Left lung (tissue), 10 donors: Measurements from ENCODE around the gene ADRA1B. TPM values are rescaled to one million over a fixed set of nuclear protein-coding genes. Genes with fewer than 3 reads are reported as not detected.

Experiments used
- ATAC-seq: fragments of 200-7000 bp; cut with Tn5 transposase; one replicate; pipeline ENCODE4 v1.9.1; 2020; ENCODE audit warnings: moderate library complexity
- DNase-seq, 4 donors: peaks; one replicate each; pipeline ENCODE4 v3.0.0-alpha.2; 2013 to 2020
- H3K27ac ChIP-seq, 2 donors: fragments of 200-600 bp; sonication (generic) in 1 of 2; one replicate each; pipeline versions ENCODE4 v1.5.0 to v1.8.0; 2020 to 2021
- H3K27me3 ChIP-seq, 2 donors: fragments of 200-600 bp; sonication (generic) in 1 of 2; one replicate each; pipeline versions ENCODE4 v1.5.0 to v1.8.0; 2020 to 2021
- H3K36me3 ChIP-seq, 2 donors: fragments of 200-600 bp; sonication (generic) in 1 of 2; one replicate each; pipeline versions ENCODE4 v1.5.0 to v1.8.0; 2020 to 2021
- H3K4me1 ChIP-seq, 2 donors: fragments of 200-600 bp; one replicate each; pipeline ENCODE4 v1.8.0; 2021
- H3K4me3 ChIP-seq, 2 donors: fragments of 200-600 bp; sonication (generic) in 1 of 2; one replicate each; pipeline versions ENCODE4 v1.5.0 to v1.8.0; 2020 to 2021; ENCODE audit warnings: mild to moderate bottlenecking in 1 of 2
- H3K9me3 ChIP-seq, 2 donors: fragments of 200-600 bp; sonication (generic) in 1 of 2; one replicate each; pipeline versions ENCODE4 v1.5.0 to v1.8.0; 2020 to 2021
- intact Hi-C, 2 donors: fragments of 100-400 bp; cut with DNase I; formaldehyde crosslinking; loops; one replicate each; pipeline versions ENCODE4 v1.11.2 to v1.14.2; 2022
- polyA plus RNA-seq, 6 donors: library from polyadenylated mRNA; unstranded; fragments of 120-200 nt; gene quantifications; one replicate each; pipeline ENCODE4 v1.2.1, GENCODE V29; 2013; ENCODE audit not compliant: insufficient read length in 6 of 6
- total RNA-seq, 2 donors: library from RNA; stranded (reverse); fragmentation: NEBNext Ultra II Directional; extraction: Animal tissue kit (Norgen Biotek cat#: 25700); gene quantifications; one replicate each; pipeline ENCODE4 v1.2.1, GENCODE V29; 2021
- TF ChIP-seq, protein P1 (sequence below), 2 donors: fragments of 200-600 bp; sonication (generic) in 1 of 2; IDR thresholded peaks; one replicate each; pipeline versions ENCODE4 v1.5.0 to v1.8.0; 2021; ENCODE audit warnings: antibody characterized with exemption in 2 of 2
- donor health status: DM: no; HTN: yes; CAD: no.
- donor health status: DM: no; HTN: no; CAD: no.

ADRA1B gene
- total and polyA plus RNA-seq, 8 donors: 0.51 to 2.5 (median 0.93) TPM

GRCh38 chr5:159935946-159936345 is 19.7 kb downstream of the ADRA1B start:
- H3K36me3 ChIP-seq: no peaks in the 10 kb centered on the region
- H3K27me3 ChIP-seq: no peaks in the 10 kb centered on the region
- no peaks in the 10 kb centered on the region for H3K4me1 ChIP-seq
- no peak overlapping the region for H3K27ac ChIP-seq
- TF ChIP-seq, protein P1, sequence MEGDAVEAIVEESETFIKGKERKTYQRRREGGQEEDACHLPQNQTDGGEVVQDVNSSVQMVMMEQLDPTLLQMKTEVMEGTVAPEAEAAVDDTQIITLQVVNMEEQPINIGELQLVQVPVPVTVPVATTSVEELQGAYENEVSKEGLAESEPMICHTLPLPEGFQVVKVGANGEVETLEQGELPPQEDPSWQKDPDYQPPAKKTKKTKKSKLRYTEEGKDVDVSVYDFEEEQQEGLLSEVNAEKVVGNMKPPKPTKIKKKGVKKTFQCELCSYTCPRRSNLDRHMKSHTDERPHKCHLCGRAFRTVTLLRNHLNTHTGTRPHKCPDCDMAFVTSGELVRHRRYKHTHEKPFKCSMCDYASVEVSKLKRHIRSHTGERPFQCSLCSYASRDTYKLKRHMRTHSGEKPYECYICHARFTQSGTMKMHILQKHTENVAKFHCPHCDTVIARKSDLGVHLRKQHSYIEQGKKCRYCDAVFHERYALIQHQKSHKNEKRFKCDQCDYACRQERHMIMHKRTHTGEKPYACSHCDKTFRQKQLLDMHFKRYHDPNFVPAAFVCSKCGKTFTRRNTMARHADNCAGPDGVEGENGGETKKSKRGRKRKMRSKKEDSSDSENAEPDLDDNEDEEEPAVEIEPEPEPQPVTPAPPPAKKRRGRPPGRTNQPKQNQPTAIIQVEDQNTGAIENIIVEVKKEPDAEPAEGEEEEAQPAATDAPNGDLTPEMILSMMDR (IDR thresholded peaks at IDR 0.05): no peak
- intact Hi-C loops: no loop called here
- H3K9me3 ChIP-seq: no peaks in the 10 kb centered on the region
- ATAC-seq: no peak
- H3K4me3 ChIP-seq: no peak overlapping the region
- DNase-seq: no peak

GRCh38 chr5:159936686-159937329 is 20.5 kb downstream of the ADRA1B start:
- Histone ChIP-seq H3K4me3 (no peak overlapping the region), H3K27ac (no peak overlapping the region), H3K9me3 (no peaks in the 10 kb centered on the region), H3K36me3 (no peaks in the 10 kb centered on the region), H3K27me3 (no peaks in the 10 kb centered on the region), H3K4me1 (no peaks in the 10 kb centered on the region)
- peak; percentile 49 for ATAC-seq
- intact Hi-C loops: no loop called here
- TF ChIP-seq, protein P1 (IDR thresholded peaks at IDR 0.05): no peak
- DNase-seq: no peak

DNA sequence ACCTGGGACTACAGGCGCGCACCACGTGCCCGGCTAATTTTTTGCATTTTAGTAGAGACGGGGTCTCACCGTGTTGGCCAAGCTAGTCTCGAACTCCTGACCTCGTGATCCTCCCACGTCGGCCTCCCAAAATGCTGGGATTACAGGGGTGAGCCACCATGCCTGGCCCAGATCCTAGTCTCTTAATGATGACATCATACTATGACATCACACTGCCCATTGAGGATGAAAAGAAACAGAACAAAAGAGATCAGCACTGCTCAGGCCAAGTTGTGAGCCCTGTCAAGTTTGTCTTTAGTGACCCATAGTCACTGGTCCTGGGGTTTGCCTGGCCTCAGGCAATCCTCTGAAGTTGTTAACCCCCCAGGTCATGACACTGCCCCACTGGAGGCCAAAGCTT is 21.3 kb downstream of the ADRA1B start:
- intact Hi-C loops: no loop called here
- DNase-seq: no peak
- no peaks in the 10 kb centered on the region for H3K4me1 ChIP-seq
- ATAC-seq: no peak
- H3K4me3 ChIP-seq: no peak overlapping the region
- H3K27me3 ChIP-seq: no peaks in the 10 kb centered on the region
- H3K27ac ChIP-seq: no peak overlapping the region
- no peaks in the 10 kb centered on the region for H3K9me3 ChIP-seq
- no peaks in the 10 kb centered on the region for H3K36me3 ChIP-seq
- TF ChIP-seq, protein P1 (IDR thresholded peaks at IDR 0.05): no peak

DNA sequence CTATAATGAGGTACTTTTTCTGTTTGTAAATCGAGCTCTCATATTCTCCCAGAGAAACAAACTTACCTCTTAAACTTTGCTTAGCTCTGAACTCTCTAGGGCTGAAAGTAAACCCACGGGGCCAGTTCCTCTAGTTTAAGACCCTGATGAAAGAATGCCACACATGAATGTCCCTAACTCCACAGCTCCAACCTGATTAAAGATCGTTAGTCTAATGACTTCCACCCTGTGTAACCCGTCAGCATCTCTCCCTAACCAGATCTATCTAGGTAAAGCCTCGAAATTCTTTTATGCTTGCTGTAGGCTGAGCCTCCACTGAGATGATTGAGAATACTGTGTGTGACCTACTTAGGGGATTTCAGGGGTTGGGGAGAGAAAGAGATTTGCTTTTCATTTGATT is 27.0 kb downstream of the ADRA1B start:
- Histone ChIP-seq H3K4me1 (no peaks in the 10 kb centered on the region), H3K9me3 (no peaks in the 10 kb centered on the region), H3K4me3 (no peak overlapping the region), H3K36me3 (no peaks in the 10 kb centered on the region), H3K27ac (no peak overlapping the region), H3K27me3 (no peaks in the 10 kb centered on the region)
- TF ChIP-seq, protein P1 (IDR thresholded peaks at IDR 0.05): no peak
- ATAC-seq: no peak
- DNase-seq: peak in 1 of 4 donors; percentile 29
- intact Hi-C loops: no loop called here

DNA sequence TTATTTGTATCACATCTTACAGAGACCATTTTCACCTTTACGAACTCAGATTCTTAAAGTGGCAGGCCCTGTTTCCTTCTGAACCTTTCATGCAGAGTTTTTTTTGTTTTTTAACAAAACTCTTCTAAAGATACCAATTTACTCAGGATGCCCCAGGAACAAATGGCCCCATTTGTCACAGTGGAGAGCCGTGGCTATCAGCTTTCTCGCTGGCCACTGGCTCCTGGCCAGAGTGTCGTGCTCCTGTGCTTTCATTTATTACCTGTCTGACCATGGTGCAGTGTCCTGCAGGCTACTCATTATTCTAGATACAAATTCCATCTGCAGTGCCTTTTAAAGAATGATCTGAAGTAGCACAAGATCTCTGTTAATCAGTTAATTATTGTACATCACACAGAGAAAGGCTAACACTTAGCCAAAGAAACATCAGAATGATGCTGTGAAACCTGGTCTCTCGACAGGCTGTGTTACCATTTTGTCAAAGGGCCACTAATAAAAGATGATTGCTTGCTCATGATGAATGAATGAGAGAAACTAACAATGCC is 27.8 kb downstream of the ADRA1B start:
- no peak overlapping the region for H3K27ac ChIP-seq
- H3K9me3 ChIP-seq: no peaks in the 10 kb centered on the region
- H3K4me1 ChIP-seq: no peaks in the 10 kb centered on the region
- no peak for DNase-seq
- intact Hi-C loops: no loop called here
- no peaks in the 10 kb centered on the region for H3K36me3 ChIP-seq
- TF ChIP-seq, protein P1 (IDR thresholded peaks at IDR 0.05): no peak
- ATAC-seq: no peak
- no peaks in the 10 kb centered on the region for H3K27me3 ChIP-seq
- no peak overlapping the region for H3K4me3 ChIP-seq
